Activated CD4-positive, alpha-beta T cell treated with anti-CD3 and anti-CD28 coated beads, Interleukin-2, amount 10 ng/mL, durations not matched to agents 24 days and 14 days (primary cell): Measurements from ENCODE around the gene PDGFD. TPM values are rescaled to one million over a fixed set of nuclear protein-coding genes. Genes with fewer than 3 reads are reported as not detected.

ENCODE experiments used
- DNase-seq: peaks from one replicate; pipeline ENCODE4 v3.0.0; 2022
- H3K27ac Mint-ChIP-seq: one replicate; pipeline ENCODE4 v1.8.0; 2022; ENCODE audit warnings: mild to moderate bottlenecking, mixed read lengths
- H3K27me3 Mint-ChIP-seq: one replicate; pipeline ENCODE4 v1.8.0; 2022; ENCODE audit warnings: mixed read lengths
- H3K36me3 Mint-ChIP-seq: one replicate; pipeline ENCODE4 v1.8.0; 2022; ENCODE audit warnings: low read depth, mild to moderate bottlenecking, mixed read lengths
- H3K4me1 Mint-ChIP-seq: one replicate; pipeline ENCODE4 v1.8.0; 2021; ENCODE audit warnings: mixed read lengths
- H3K4me3 Mint-ChIP-seq: one replicate; pipeline ENCODE4 v1.8.0; 2022; ENCODE audit warnings: mild to moderate bottlenecking, moderate library complexity, mixed read lengths
- H3K9me3 Mint-ChIP-seq: one replicate; pipeline ENCODE4 v1.8.0; 2021; ENCODE audit warnings: mixed read lengths
- intact Hi-C: fragments of 100-400 bp; cut with micrococcal nuclease; formaldehyde crosslinking; loops from one replicate; pipeline ENCODE4 v1.15.1; 2023
- total RNA-seq: library from RNA; stranded (reverse); gene quantifications from 2 replicates; pipeline ENCODE4 v1.2.3, GENCODE V29; 2022

PDGFD gene
- total RNA-seq, result not detected in 2 replicates

DNA sequence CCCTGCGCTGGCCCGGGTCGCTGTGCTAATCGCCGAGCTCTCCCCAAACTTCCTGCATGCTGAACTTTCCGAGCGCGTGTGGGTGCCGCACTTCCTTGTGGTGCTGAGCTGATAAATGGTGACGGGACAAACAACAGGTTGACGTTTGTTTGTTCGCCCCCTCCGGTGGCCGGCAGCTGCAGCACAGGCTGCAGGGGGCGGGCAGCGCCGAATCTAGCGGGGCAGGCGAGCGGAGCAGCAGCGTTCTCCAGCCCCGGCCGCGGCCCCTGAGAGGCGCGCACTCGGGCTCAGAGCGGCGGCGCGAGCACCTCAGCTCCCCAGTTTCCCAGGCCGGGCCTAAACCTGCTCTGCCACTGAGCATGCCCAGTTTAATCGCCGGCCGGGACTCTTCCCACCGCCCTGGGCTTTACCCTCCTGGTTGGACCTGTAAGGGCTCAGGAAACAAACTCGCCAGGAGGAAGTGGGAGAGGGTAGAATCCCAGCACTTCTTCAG is at the start of gene PDGFD:
TSS of gene PDGFD (minus strand) at position 120 of the 493 bp plus-strand sequence.
- Mint-ChIP-seq H3K4me1 (no peaks in the 10 kb centered on the region), H3K27me3 (peaks cover 28% of the 10 kb centered on the region), H3K9me3 (no peaks in the 10 kb centered on the region), H3K27ac (no peak within 1 kb of the TSS), H3K36me3 (no peaks in the 10 kb centered on the region), H3K4me3 (peak within 1 kb of the TSS; percentile 60)
- DNase-seq, result peak; percentile 56
- intact Hi-C loops, result no loop called here

DNA sequence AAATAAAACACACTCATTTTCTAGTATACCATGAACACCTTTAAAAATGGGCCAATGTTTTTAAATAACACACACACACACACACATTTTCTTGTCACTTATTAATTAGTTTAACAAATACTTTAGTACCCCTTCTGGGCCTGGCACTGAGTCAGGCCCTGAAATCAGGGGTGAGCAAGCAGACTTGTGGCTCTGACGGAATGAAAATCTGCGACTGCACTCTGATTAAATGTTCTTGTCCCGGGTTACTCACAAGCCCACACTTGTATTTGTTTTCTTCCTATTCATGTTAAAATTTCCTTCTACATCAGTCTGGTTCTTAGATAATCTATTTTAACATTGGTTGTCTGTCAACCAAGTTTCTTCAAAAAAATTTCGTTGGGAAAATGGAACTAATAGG is 43.0 kb upstream of the PDGFD start:
- no peaks in the 10 kb centered on the region for H3K36me3 Mint-ChIP-seq
- H3K27ac Mint-ChIP-seq, result no peak overlapping the region
- H3K9me3 Mint-ChIP-seq, result no peaks in the 10 kb centered on the region
- intact Hi-C loops, result no loop called here
- no peaks in the 10 kb centered on the region for H3K27me3 Mint-ChIP-seq
- no peak for DNase-seq
- H3K4me3 Mint-ChIP-seq, result no peak overlapping the region
- no peaks in the 10 kb centered on the region for H3K4me1 Mint-ChIP-seq

GRCh38 chr11:104205838-104206237 is 41.9 kb upstream of the PDGFD start:
- DNase-seq, result no peak
- intact Hi-C loops, result no loop called here
- no peaks in the 10 kb centered on the region for H3K9me3 Mint-ChIP-seq

DNA sequence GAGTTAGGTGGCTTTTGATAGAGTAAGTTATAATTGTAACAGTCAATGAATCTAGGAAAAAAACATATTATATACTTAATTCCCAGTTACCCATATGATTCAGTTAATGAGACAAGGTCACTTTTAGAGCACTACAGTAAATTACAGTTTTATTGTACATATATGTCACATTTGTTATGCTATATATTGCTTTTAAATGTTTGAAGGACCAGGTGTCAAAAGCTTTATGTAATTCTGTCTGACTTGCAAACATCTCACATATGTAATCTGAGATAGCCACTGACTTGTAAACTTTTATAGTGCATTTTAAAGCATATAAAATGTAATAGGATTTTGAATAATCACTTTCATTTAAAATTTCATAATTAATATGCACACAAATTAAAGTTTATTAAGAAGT is 36.7 kb upstream of the PDGFD start:
- H3K36me3 Mint-ChIP-seq, result no peaks in the 10 kb centered on the region

More at GRCh38 chr11:104205838-104206237, 41.9 kb upstream of the PDGFD start:
- Mint-ChIP-seq H3K27ac (no peak overlapping the region), H3K36me3 (no peaks in the 10 kb centered on the region), H3K4me3 (no peak overlapping the region), H3K4me1 (no peaks in the 10 kb centered on the region), H3K27me3 (no peaks in the 10 kb centered on the region)

GRCh38 chr11:104199053-104199452 is 35.1 kb upstream of the PDGFD start:
- H3K27ac Mint-ChIP-seq, result no peak overlapping the region
- H3K9me3 Mint-ChIP-seq, result no peaks in the 10 kb centered on the region
- no peaks in the 10 kb centered on the region for H3K36me3 Mint-ChIP-seq
- H3K4me3 Mint-ChIP-seq, result no peak overlapping the region
- intact Hi-C loops, result no loop called here
- no peak for DNase-seq
- no peaks in the 10 kb centered on the region for H3K4me1 Mint-ChIP-seq
- no peaks in the 10 kb centered on the region for H3K27me3 Mint-ChIP-seq

More for the DNA sequence above, 36.7 kb upstream of the PDGFD start:
- no peak for DNase-seq
- Mint-ChIP-seq H3K4me3 (no peak overlapping the region), H3K4me1 (no peaks in the 10 kb centered on the region), H3K9me3 (no peaks in the 10 kb centered on the region), H3K27ac (no peak overlapping the region), H3K27me3 (no peaks in the 10 kb centered on the region)
- intact Hi-C loops, result no loop called here

- Mint-ChIP-seq H3K27me3 (no peaks in the 10 kb centered on the region), H3K9me3 (no peaks in the 10 kb centered on the region), H3K4me1 (no peaks in the 10 kb centered on the region), H3K36me3 (no peaks in the 10 kb centered on the region), H3K4me3 (no peak overlapping the region), H3K27ac (no peak overlapping the region)
- DNase-seq, result no peak
- intact Hi-C loops, result no loop called here
Measured at GRCh38 chr11:104198576-104198975, 34.6 kb upstream of the PDGFD start.

DNA sequence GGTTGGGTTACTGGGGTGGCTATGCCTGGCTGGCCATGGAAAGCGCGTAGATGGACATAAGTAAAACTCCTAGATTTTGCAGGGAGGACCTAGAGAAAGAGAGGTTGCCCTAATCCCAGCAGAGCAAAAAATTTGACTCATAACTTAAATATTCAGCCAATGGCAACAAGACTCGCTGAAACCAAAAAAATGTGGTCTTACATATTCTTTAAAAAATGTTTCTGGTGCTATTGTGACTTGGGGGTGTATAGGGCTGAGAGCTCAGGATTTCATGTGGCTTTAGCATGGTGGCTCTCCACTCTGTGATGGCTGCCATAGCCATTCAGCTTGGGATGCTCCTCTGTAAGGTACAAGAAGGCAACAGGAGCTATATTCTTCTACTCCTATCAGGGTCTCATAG is 27.2 kb upstream of the PDGFD start:
- Mint-ChIP-seq H3K4me1 (no peaks in the 10 kb centered on the region), H3K9me3 (no peaks in the 10 kb centered on the region), H3K4me3 (no peak overlapping the region), H3K27ac (no peak overlapping the region), H3K36me3 (no peaks in the 10 kb centered on the region), H3K27me3 (no peaks in the 10 kb centered on the region)
- intact Hi-C loops, result no loop called here
- DNase-seq, result no peak

- Mint-ChIP-seq H3K36me3 (no peaks in the 10 kb centered on the region), H3K27me3 (no peaks in the 10 kb centered on the region), H3K4me1 (no peaks in the 10 kb centered on the region), H3K4me3 (no peak overlapping the region), H3K9me3 (no peaks in the 10 kb centered on the region), H3K27ac (no peak overlapping the region)
- no peak for DNase-seq
- intact Hi-C loops, result no loop called here
Measured at GRCh38 chr11:104183593-104183992, 19.6 kb upstream of the PDGFD start.

DNA sequence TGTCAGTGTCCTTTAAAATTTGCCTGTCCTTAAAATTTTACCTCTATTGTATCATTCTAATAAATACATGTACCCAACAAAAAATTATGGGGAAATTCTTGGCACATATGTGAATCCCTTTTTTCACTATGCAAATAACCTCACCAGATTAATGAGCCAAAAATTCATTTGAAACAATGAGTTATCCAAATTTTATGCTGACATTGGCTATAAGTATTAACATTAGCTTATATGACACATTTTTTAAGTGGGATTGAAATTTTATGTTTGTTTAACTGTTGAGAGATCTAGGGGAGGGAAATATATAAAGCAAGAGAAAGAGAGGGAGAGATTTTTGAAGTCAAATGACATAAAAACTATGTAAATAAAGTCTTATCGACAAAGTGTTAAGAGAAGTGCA is 11.8 kb upstream of the PDGFD start:
- intact Hi-C loops, result no loop called here
- Mint-ChIP-seq H3K4me3 (no peak overlapping the region), H3K4me1 (no peaks in the 10 kb centered on the region), H3K9me3 (no peaks in the 10 kb centered on the region), H3K27me3 (no peaks in the 10 kb centered on the region), H3K36me3 (no peaks in the 10 kb centered on the region), H3K27ac (no peak overlapping the region)
- no peak for DNase-seq

- H3K4me3 Mint-ChIP-seq, result no peak overlapping the region
- H3K4me1 Mint-ChIP-seq, result no peaks in the 10 kb centered on the region
- H3K9me3 Mint-ChIP-seq, result no peaks in the 10 kb centered on the region
- intact Hi-C loops, result no loop called here
- H3K27me3 Mint-ChIP-seq, result peaks cover 11% of the 10 kb centered on the region
- H3K27ac Mint-ChIP-seq, result no peak overlapping the region
- DNase-seq, result no peak
- H3K36me3 Mint-ChIP-seq, result no peaks in the 10 kb centered on the region
Measured at GRCh38 chr11:104169091-104169490, 5.1 kb upstream of the PDGFD start.

GRCh38 chr11:104165014-104165413 is 1.1 kb upstream of the PDGFD start:
- intact Hi-C loops, result no loop called here
- Mint-ChIP-seq H3K4me1 (no peaks in the 10 kb centered on the region), H3K36me3 (no peaks in the 10 kb centered on the region), H3K4me3 (no peak overlapping the region), H3K9me3 (no peaks in the 10 kb centered on the region), H3K27ac (no peak overlapping the region), H3K27me3 (peaks cover 28% of the 10 kb centered on the region)
- DNase-seq, result no peak

GRCh38 chr11:104163100-104164027 is 583 bp downstream of the PDGFD start:
- H3K4me3 Mint-ChIP-seq, result peak overlapping the region; percentile 60
- no peak overlapping the region for H3K27ac Mint-ChIP-seq
- H3K4me1 Mint-ChIP-seq, result no peaks in the 10 kb centered on the region
- no peak for DNase-seq
- no peaks in the 10 kb centered on the region for H3K36me3 Mint-ChIP-seq
- intact Hi-C loops, result no loop called here
- no peaks in the 10 kb centered on the region for H3K9me3 Mint-ChIP-seq
- H3K27me3 Mint-ChIP-seq, result peaks cover 28% of the 10 kb centered on the region

DNA sequence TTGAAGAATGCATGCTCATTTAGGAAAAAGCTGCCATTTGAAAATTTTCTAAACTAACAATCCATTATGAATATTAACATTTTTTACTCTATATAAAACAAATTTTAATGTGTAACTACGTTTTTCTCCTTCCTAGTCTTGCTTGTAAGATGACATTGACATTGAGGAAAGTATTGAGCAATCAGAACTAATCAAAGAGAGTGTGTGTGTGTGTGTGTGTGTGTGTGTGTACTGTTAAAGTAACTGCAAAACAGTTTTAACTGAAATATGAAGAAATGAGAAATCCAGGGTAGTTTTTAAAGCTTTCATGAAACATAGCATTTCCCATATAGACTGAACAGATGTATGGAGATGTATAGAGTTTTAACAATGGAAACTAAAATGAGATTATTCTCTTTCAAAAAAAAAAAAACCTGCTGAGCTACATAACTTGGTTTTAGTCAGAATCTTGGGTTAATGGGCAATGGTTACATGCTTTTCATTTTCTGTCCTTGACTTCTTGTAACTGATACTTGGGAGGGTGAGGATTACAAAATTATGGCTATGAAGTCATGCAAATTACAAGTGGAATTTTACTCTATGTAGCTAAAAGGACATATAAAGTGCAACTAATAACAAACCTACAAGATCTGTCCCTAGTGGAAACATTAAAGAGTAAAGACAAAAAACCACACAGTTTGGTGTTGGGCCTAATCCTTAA is 2.0 kb downstream of the PDGFD start:
- Mint-ChIP-seq H3K36me3 (no peaks in the 10 kb centered on the region), H3K4me1 (no peaks in the 10 kb centered on the region), H3K27me3 (peaks cover 28% of the 10 kb centered on the region), H3K4me3 (no peak overlapping the region), H3K27ac (no peak overlapping the region), H3K9me3 (no peaks in the 10 kb centered on the region)
- no peak for DNase-seq
- intact Hi-C loops, result no loop called here

DNA sequence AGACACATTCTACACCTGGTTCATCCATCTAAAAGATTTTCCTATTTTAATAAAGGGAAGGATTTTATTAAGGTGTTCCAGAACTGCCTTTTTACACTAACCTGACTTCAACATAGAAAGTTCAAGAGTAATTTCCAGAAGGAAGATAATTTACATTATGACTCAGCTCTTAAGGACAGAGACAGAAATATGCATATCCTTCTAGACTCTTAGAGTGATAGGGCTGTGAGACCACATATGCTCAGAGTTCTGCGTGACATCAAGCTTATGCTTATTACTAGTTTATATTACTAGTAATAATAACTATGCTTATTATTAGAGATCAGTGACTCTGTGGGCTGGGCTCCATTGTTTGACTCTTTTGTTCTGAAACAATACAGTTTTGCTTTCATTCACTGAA is 4.6 kb downstream of the PDGFD start:
- H3K9me3 Mint-ChIP-seq, result no peaks in the 10 kb centered on the region
- no peaks in the 10 kb centered on the region for H3K36me3 Mint-ChIP-seq

More for the DNA sequence above, 4.6 kb downstream of the PDGFD start:
- no peaks in the 10 kb centered on the region for H3K4me1 Mint-ChIP-seq
- no peak overlapping the region for H3K27ac Mint-ChIP-seq
- DNase-seq, result no peak
- intact Hi-C loops, result no loop called here
- H3K4me3 Mint-ChIP-seq, result no peak overlapping the region
- peaks cover 18% of the 10 kb centered on the region for H3K27me3 Mint-ChIP-seq
